ENCODE data around the gene GMPR2.

GRCh38 chr14:24236689-24237462 is 4.1 kb downstream of the GMPR2 start:
- TF ChIP-seq POLR2AphosphoS5 (IDR thresholded peaks at IDR 0.05; ENCODE audit: low read depth) (no peak), CREB1 (CRISPR knock-in tag; IDR thresholded peaks at IDR 0.05; ENCODE audit: low read depth) (no peak), CTCF (conservative IDR thresholded peaks at IDR 0.05; ENCODE audit: low read depth in 2 of 2) (no peak), JUNB (IDR thresholded peaks at IDR 0.05; ENCODE audit: unreplicated experiment) (no peak), ZNF331 (CRISPR knock-in tag; IDR thresholded peaks at IDR 0.05; ENCODE audit: low read depth) (no peak), EZH2 (IDR thresholded peaks at IDR 0.05; ENCODE audit: low read depth, unreplicated experiment) (no peak), ZNF114 (CRISPR knock-in tag; IDR thresholded peaks at IDR 0.05) (no peak), ETS1 (IDR thresholded peaks at IDR 0.05) (no peak), EZH2phosphoT487 (IDR thresholded peaks at IDR 0.05; ENCODE audit: unreplicated experiment) (no peak), NANOG (IDR thresholded peaks at IDR 0.05; ENCODE audit: borderline replicate concordance) (no peak)
